Natural killer cell treated with Interleukin-12 subunit alpha and Interleukin-12 subunit beta and Interleukin-15 and Interleukin-18, amount 100 ng/mL, for 72 hours (primary cell): ENCODE results near the gene TRPM5. TPM values are rescaled to one million over a fixed set of nuclear protein-coding genes. Genes with fewer than 3 reads are reported as not detected.

Source experiments
- ATAC-seq, 2 donors: fragments of 150-1000 bp; cut with Tn5 transposase in 1 of 2; sonication (Bioruptor Pico), chemical (Tn5 transposase) in 1 of 2; 2 replicates each; pipeline ENCODE4 v1.10.0; 2021
- DNase-seq: peaks from one replicate; pipeline ENCODE4 v3.0.0; 2022; ENCODE audit warnings: low spot score
- H3K27ac Mint-ChIP-seq, 2 donors: 1 replicate in 1 of 2; 2 replicates in 1 of 2; pipeline ENCODE4 v1.8.0; 2022; ENCODE audit warnings: mixed read lengths in 2 of 2, mild to moderate bottlenecking in 1 of 2, moderate library complexity in 1 of 2
- H3K27me3 Mint-ChIP-seq, 2 donors: 1 replicate in 1 of 2; 2 replicates in 1 of 2; pipeline ENCODE4 v1.8.0; 2022; ENCODE audit warnings: mixed read lengths in 2 of 2
- H3K36me3 Mint-ChIP-seq: one replicate; pipeline ENCODE4 v1.8.0; 2022; ENCODE audit warnings: mixed read lengths
- H3K4me1 Mint-ChIP-seq, 2 donors: 1 replicate in 1 of 2; 2 replicates in 1 of 2; pipeline ENCODE4 v1.8.0; 2022; ENCODE audit warnings: low read depth in 2 of 2, mixed read lengths in 2 of 2, mild to moderate bottlenecking in 1 of 2
- H3K4me3 Mint-ChIP-seq: one replicate; pipeline ENCODE4 v1.8.0; 2022; ENCODE audit warnings: mixed read lengths
- H3K9me3 Mint-ChIP-seq: 2 replicates; pipeline ENCODE4 v1.8.0; 2022; ENCODE audit warnings: mixed read lengths
- total RNA-seq, 2 donors: library from RNA; stranded (reverse); gene quantifications; one replicate each; pipeline ENCODE4 v1.2.3, GENCODE V29; 2022

TRPM5 gene
- total RNA-seq, 2 donors from 2014 or later: not detected

DNA sequence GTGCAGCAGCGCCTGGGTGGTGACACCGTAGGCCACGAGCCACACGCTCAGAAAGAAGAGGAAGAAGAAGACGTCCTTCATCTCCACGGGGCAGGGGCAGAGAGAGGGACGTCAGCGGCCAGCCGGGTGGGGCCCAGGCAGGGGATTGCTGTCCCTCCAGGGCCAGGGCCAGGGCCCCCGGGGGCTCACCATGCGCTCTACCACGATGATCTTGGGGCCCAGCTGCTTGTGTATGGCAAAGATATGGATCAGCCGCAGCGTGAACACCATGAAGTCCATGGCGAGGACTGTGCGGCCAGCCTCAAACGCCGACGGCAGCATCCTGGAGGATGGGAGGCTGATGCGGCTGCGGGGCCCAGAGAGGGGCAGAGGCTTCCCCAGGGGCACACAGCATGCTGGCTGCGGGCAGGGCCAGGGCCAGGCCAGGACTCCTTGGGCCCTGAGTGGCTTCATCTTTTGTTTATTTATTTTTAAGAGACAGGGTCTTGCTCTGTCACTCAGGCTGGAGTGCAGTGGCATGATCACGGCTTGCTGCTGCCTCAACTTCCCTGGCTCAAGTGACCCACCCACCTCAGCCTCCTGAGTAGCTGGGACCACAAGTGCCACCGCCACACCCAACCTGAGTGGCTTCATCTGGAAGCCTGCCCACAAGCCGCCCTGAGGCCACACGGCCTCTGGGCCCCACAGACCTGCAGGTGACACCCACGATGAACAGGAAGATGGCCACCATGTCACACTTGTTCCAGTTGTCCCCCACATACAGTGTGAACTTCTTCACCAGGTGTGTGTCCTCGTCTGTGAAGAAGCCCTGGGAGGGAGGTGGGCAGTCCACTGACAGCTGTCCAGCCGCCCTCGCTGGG is 32.6 kb downstream of the TRPM5 start:
- Mint-ChIP-seq H3K4me1 (no peaks in the 10 kb centered on the region), H3K36me3 (no peaks in the 10 kb centered on the region), H3K9me3 (no peaks in the 10 kb centered on the region), H3K4me3 (no peak overlapping the region), H3K27ac (no peak overlapping the region), H3K27me3 (no peaks in the 10 kb centered on the region)
- no peak for DNase-seq
- ATAC-seq: no peak

DNA sequence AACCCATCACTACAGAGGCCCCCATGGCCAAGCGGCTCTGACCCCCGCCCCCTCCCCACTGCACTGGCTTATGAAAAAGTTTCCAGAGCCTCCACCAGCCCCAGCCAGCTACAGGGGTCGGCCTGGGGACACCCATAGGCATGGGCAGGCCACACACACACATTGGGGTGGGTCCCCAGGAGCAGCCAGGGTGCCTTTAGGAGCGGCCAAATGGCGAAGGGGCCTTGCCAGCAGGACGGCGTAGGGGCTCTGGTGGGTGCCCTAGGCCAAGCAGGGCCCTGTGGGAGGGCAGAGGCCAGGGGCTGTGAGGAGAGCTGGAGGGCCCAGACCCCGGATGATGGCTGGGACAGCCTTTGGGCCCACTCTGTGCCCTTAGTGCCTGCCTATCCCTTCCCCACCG is 33.7 kb downstream of the TRPM5 start:
- no peaks in the 10 kb centered on the region for H3K9me3 Mint-ChIP-seq
- H3K4me3 Mint-ChIP-seq: no peak overlapping the region
- H3K4me1 Mint-ChIP-seq: no peaks in the 10 kb centered on the region
- ATAC-seq (no peak), DNase-seq (no peak)
- H3K36me3 Mint-ChIP-seq: no peaks in the 10 kb centered on the region
- H3K27ac Mint-ChIP-seq: no peak overlapping the region
- H3K27me3 Mint-ChIP-seq: no peaks in the 10 kb centered on the region

GRCh38 chr11:2409611-2410468 is 34.5 kb downstream of the TRPM5 start:
- H3K27ac Mint-ChIP-seq: no peak overlapping the region

DNA sequence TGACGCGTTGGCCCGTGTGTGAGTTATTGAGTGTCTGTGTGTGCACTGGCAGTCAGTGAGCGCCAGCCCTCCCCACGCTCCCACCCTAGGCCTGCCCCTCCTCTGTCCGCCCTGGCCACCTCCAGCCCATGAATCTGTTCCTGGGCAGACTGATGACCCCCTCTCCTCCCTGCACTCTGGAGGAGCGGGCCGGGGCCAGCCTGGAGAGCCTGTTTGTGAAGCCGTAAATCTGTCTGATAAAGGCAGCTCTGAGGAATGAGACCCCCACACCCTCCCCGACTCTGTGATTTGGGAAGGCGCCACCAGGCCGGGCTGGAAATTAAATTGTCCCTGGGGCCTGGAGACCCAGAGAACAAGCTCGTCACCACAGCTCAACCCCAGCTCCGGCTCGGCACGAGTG is 35.2 kb downstream of the TRPM5 start:
- H3K27ac Mint-ChIP-seq: no peak overlapping the region
- no peaks in the 10 kb centered on the region for H3K4me1 Mint-ChIP-seq
- H3K27me3 Mint-ChIP-seq: no peaks in the 10 kb centered on the region
- ATAC-seq: no peak
- no peaks in the 10 kb centered on the region for H3K36me3 Mint-ChIP-seq
- H3K4me3 Mint-ChIP-seq: no peak overlapping the region
- DNase-seq: no peak
- no peaks in the 10 kb centered on the region for H3K9me3 Mint-ChIP-seq

More at GRCh38 chr11:2409611-2410468, 34.5 kb downstream of the TRPM5 start:
- no peaks in the 10 kb centered on the region for H3K9me3 Mint-ChIP-seq
- ATAC-seq (no peak), DNase-seq (no peak)
- no peaks in the 10 kb centered on the region for H3K27me3 Mint-ChIP-seq
- H3K4me3 Mint-ChIP-seq: no peak overlapping the region
- H3K36me3 Mint-ChIP-seq: no peaks in the 10 kb centered on the region
- H3K4me1 Mint-ChIP-seq: no peaks in the 10 kb centered on the region

DNA sequence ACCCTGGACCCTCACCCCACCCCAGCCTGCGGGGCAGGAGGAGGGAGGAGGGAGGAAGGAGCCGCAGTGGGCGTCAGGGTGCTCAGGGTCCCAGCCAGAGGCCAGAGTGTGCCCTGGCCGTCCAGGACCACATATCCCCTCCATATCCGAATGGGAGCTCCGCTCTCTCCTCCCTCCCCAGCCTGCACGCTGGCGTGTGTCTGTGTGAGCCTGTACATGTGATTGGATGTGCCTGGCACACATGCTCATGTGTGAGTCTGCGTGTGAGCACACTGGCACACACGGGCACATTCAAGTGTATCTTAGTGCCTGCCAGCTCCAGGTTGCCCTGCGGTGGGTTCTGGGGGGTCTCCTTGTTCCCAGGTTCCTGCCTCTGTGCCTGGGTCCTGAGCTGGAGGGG is 35.6 kb downstream of the TRPM5 start:
- no peaks in the 10 kb centered on the region for H3K36me3 Mint-ChIP-seq
- no peaks in the 10 kb centered on the region for H3K4me1 Mint-ChIP-seq
- H3K9me3 Mint-ChIP-seq: no peaks in the 10 kb centered on the region
- H3K4me3 Mint-ChIP-seq: no peak overlapping the region
- ATAC-seq (peak in 1 of 2 donors; percentile 1), DNase-seq (no peak)
- H3K27ac Mint-ChIP-seq: no peak overlapping the region
- H3K27me3 Mint-ChIP-seq: no peaks in the 10 kb centered on the region

GRCh38 chr11:2406878-2407410 is 37.4 kb downstream of the TRPM5 start:
- ATAC-seq: no peak

GRCh38 chr11:2406451-2406850 is 37.9 kb downstream of the TRPM5 start:
- DNase-seq: no peak
- Mint-ChIP-seq H3K27me3 (no peaks in the 10 kb centered on the region), H3K36me3 (no peaks in the 10 kb centered on the region), H3K4me3 (no peak overlapping the region), H3K4me1 (peaks cover 1 to 3% of the 10 kb centered on the region in 2 donors), H3K27ac (no peak overlapping the region), H3K9me3 (no peaks in the 10 kb centered on the region)
- ATAC-seq: no peak

More at GRCh38 chr11:2406878-2407410, 37.4 kb downstream of the TRPM5 start:
- Mint-ChIP-seq H3K4me1 (no peaks in the 10 kb centered on the region), H3K4me3 (no peak overlapping the region), H3K36me3 (no peaks in the 10 kb centered on the region), H3K27ac (no peak overlapping the region), H3K9me3 (no peaks in the 10 kb centered on the region), H3K27me3 (no peaks in the 10 kb centered on the region)
- no peak for DNase-seq

DNA sequence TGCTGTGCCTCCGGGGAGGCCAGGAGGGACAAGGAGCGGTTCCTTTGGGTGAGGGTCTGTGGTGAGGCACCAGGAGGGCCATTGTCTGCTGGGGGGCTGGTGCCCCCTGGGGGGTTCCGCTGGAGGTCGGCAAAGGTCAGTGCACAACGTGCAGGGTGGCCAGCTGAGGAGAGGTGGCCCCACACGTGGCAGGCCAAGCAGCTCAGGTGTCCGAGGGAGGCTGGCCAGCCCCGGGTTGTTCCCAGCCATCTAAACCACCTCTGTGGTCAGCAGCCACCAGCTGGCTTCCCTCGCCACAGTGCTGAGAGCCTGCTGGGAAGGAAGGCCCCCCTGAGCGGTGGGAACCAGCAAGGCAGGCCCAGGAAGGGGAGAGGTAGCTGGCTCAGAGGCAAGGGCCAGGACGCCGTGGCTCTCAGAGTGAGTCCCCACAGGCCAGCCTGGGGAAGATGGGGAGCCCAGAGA is 39.5 kb downstream of the TRPM5 start:
- Mint-ChIP-seq H3K27me3 (no peaks in the 10 kb centered on the region), H3K36me3 (no peaks in the 10 kb centered on the region), H3K4me1 (peaks cover 4 to 6% of the 10 kb centered on the region in 2 donors), H3K27ac (no peak overlapping the region), H3K9me3 (no peaks in the 10 kb centered on the region), H3K4me3 (no peak overlapping the region)
- ATAC-seq (no peak), DNase-seq (no peak)

GRCh38 chr11:2402890-2403645 is 41.2 kb downstream of the TRPM5 start:
- H3K4me3 Mint-ChIP-seq: peak overlapping the region; percentile 17
- H3K27me3 Mint-ChIP-seq: no peaks in the 10 kb centered on the region
- peaks cover 6% of the 10 kb centered on the region in 2 donors for H3K4me1 Mint-ChIP-seq
- peak overlapping the region in 1 of 2 donors; percentile 23 for H3K27ac Mint-ChIP-seq
- DNase-seq (no peak), ATAC-seq (no peak)
- no peaks in the 10 kb centered on the region for H3K36me3 Mint-ChIP-seq
- H3K9me3 Mint-ChIP-seq: no peaks in the 10 kb centered on the region

DNA sequence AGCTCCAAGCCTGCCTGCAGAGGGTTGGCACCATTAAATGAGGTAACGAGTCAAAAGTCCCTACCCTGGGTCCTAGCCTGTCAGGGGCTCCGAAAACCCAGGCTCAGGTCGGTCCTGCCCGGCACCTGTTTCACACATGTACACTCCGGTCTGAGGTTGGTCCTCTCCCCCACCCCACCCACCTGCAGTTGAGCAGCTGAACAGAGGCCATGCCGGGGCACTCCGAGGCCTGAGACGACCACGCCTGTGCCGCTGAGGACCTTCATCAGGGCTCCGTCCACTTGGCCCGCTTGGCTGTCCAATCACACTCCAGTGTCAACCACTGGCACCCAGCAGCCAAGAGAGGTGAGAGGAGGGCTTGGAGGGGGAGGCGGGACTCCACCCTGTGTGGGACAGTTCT is 42.2 kb downstream of the TRPM5 start:
- ATAC-seq: no peak
- peaks cover 6 to 9% of the 10 kb centered on the region in 2 donors for H3K4me1 Mint-ChIP-seq
- no peaks in the 10 kb centered on the region for H3K27me3 Mint-ChIP-seq
- H3K9me3 Mint-ChIP-seq: no peaks in the 10 kb centered on the region
- DNase-seq: no peak
- peak overlapping the region in 1 of 2 donors; percentile 88 for H3K27ac Mint-ChIP-seq
- peaks cover under 1% of the 10 kb centered on the region for H3K36me3 Mint-ChIP-seq
- peak overlapping the region; percentile 93 for H3K4me3 Mint-ChIP-seq

DNA sequence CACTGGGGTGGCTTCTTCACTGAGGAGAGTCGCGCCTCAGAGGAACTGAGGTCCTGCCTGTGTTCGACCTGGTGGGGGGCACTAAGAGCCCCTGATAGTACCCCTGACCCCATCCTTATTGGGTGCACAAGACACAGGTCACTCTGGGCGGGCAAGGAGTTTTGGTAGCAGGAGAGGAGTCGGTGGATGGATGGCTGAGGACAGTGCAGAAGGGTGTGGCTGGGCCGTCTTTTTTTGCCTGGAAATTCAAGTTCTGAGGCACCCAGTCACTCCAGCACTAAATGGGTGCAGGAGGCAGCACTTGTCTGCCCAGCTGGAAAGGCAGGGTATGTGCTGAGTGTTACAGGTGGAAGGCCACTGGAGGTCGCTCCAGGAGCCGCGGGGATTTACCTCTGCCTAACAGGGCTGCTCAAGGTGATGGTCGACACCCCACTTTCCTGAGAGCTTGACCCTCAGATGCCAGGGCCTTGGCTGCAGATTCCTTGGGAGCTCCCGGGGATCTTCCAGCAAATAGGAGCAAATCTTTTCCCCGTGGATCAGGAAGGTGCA is 42.8 kb downstream of the TRPM5 start:
- Mint-ChIP-seq H3K9me3 (no peaks in the 10 kb centered on the region), H3K4me1 (peaks cover 6 to 13% of the 10 kb centered on the region in 2 donors), H3K36me3 (peaks cover 5% of the 10 kb centered on the region), H3K27ac (peak overlapping the region; percentile 88), H3K27me3 (no peaks in the 10 kb centered on the region), H3K4me3 (peak overlapping the region; percentile 93)
- DNase-seq (no peak), ATAC-seq (no peak)

- peak overlapping the region; percentile 93 for H3K4me3 Mint-ChIP-seq
- ATAC-seq (no peak), DNase-seq (no peak)
- peaks cover 6 to 13% of the 10 kb centered on the region in 2 donors for H3K4me1 Mint-ChIP-seq
- H3K36me3 Mint-ChIP-seq: peaks cover 5% of the 10 kb centered on the region
- H3K27me3 Mint-ChIP-seq: no peaks in the 10 kb centered on the region
- no peaks in the 10 kb centered on the region for H3K9me3 Mint-ChIP-seq
- H3K27ac Mint-ChIP-seq: peak overlapping the region; percentile 88
These were observed 43.4 kb downstream of the TRPM5 start for GRCh38 chr11:2400762-2401435.
